Trophoblast cell (in vitro differentiated cells and primary cell): ENCODE measurements around the gene YJEFN3.

ENCODE experiments used
- DNase-seq, 2 donors: peaks; one replicate each; pipeline ENCODE4 v3.0.0-alpha.2; 2016
- H2AFZ ChIP-seq: 2 replicates; pipeline ENCODE4 v1.6.1; 2013; ENCODE audit warnings: low read length, moderate library complexity, mild to moderate bottlenecking; ENCODE audit not compliant: insufficient read depth, poor library complexity
- H2AK5ac ChIP-seq: 2 replicates; pipeline ENCODE4 v1.6.1; 2013; ENCODE audit warnings: mild to moderate bottlenecking, low read length
- H2BK120ac ChIP-seq: 2 replicates; pipeline ENCODE4 v1.6.1; 2013; ENCODE audit warnings: low read length, mild to moderate bottlenecking, moderate library complexity; ENCODE audit not compliant: insufficient read depth, poor library complexity
- H2BK12ac ChIP-seq: 2 replicates; pipeline ENCODE4 v1.6.1; 2013; ENCODE audit warnings: mild to moderate bottlenecking, low read length, moderate library complexity
- H2BK5ac ChIP-seq: 2 replicates; pipeline ENCODE4 v1.6.1; 2013; ENCODE audit warnings: low read length, low read depth, moderate library complexity, mild to moderate bottlenecking; ENCODE audit not compliant: poor library complexity
- H3K14ac ChIP-seq: 2 replicates; pipeline ENCODE4 v1.6.1; 2013; ENCODE audit warnings: mild to moderate bottlenecking, low read length
- H3K18ac ChIP-seq: 2 replicates; pipeline ENCODE4 v1.6.1; 2013; ENCODE audit warnings: mild to moderate bottlenecking, low read length
- H3K23ac ChIP-seq: 2 replicates; pipeline ENCODE4 v1.6.1; 2013; ENCODE audit warnings: low read length
- H3K27ac ChIP-seq: 2 replicates; pipeline ENCODE4 v1.5.1; 2013; ENCODE audit warnings: low read depth, mild to moderate bottlenecking, inconsistent platforms, low read length, moderate library complexity
- H3K27me3 ChIP-seq: 2 replicates; pipeline ENCODE4 v1.6.1; 2013; ENCODE audit warnings: inconsistent platforms, mild to moderate bottlenecking, low read length, moderate library complexity; ENCODE audit not compliant: insufficient read depth
- H3K36me3 ChIP-seq, 2 experiments: 1 replicate in 1 of 2; 2 replicates in 1 of 2; pipeline ENCODE4 v1.6.1; 2013; ENCODE audit warnings: low read length in 2 of 2, mild to moderate bottlenecking in 2 of 2, moderate library complexity in 1 of 2; ENCODE audit not compliant: insufficient read depth in 2 of 2, control insufficient read depth in 1 of 2
- H3K4ac ChIP-seq: 2 replicates; pipeline ENCODE4 v1.6.1; 2013; ENCODE audit warnings: low read depth, mild to moderate bottlenecking, low read length, moderate library complexity
- H3K4me1 ChIP-seq, 2 experiments: 1 replicate in 1 of 2; 2 replicates in 1 of 2; pipeline ENCODE4 v1.6.1; 2013; ENCODE audit warnings: low read length in 2 of 2, mild to moderate bottlenecking in 2 of 2, moderate library complexity in 1 of 2; ENCODE audit not compliant: insufficient read depth in 2 of 2, control insufficient read depth in 1 of 2
- H3K4me2 ChIP-seq: 2 replicates; pipeline ENCODE4 v1.6.1; 2013; ENCODE audit warnings: inconsistent platforms, mild to moderate bottlenecking, low read length, moderate library complexity
- H3K4me3 ChIP-seq: 2 replicates; pipeline ENCODE4 v1.5.1; 2013; ENCODE audit warnings: mild to moderate bottlenecking, low read depth, low read length, inconsistent platforms
- H3K79me1 ChIP-seq: one replicate; pipeline ENCODE4 v1.6.1; 2013; ENCODE audit warnings: low read length
- H3K79me2 ChIP-seq: 2 replicates; pipeline ENCODE4 v1.6.1; 2013; ENCODE audit warnings: low read length, mild to moderate bottlenecking; ENCODE audit not compliant: control insufficient read depth, insufficient read depth, poor library complexity
- H3K9ac ChIP-seq: 2 replicates; pipeline ENCODE4 v1.6.1; 2013; ENCODE audit warnings: mild to moderate bottlenecking, low read length
- H3K9me3 ChIP-seq: 2 replicates; pipeline ENCODE4 v1.6.1; 2013; ENCODE audit warnings: low read depth, mild to moderate bottlenecking, control low read depth, inconsistent platforms, low read length; ENCODE audit not compliant: insufficient read depth
- H4K12ac ChIP-seq: 2 replicates; pipeline ENCODE4 v1.6.1; 2013; ENCODE audit warnings: low read depth, mild to moderate bottlenecking, low read length, moderate library complexity
- H4K8ac ChIP-seq: 2 replicates; pipeline ENCODE4 v1.6.1; 2013; ENCODE audit warnings: low read depth, mild to moderate bottlenecking, low read length, moderate library complexity
- H4K91ac ChIP-seq: one replicate; pipeline ENCODE4 v1.6.1; 2013; ENCODE audit warnings: low read depth, mild to moderate bottlenecking, low read length, moderate library complexity
- WGBS: extraction: QIAGEN DNeasy Blood & Tissue Kit; methylation state at CpG from one replicate; pipeline ENCODE4 v1.1.7; 2013; ENCODE audit warnings: missing lambda C conversion rate; ENCODE audit not compliant: insufficient read length, insufficient coverage; ENCODE audit errors: extremely low coverage; 5-methylcytosine and 5-hydroxymethylcytosine counted together

The YJEFN3 gene

DNA sequence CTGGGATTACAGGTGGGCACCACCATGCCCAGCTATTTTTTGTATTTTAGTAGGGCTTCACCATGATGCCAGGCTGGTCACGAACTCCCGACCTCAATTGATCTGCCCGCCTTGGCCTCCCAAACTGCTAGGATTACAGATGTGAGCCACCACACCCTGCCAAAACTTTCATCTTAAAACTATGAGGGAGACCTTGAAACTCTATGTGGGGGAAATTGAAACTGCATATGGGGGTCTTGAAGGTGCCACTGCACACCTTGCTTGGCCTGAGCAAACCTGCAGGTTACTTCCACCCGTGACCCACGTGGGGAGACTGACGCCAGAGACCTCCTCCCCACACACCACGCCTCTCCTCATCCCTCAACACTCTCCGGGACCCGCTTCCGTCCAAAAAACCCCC is 25.0 kb downstream of the YJEFN3 start:
- H4K8ac ChIP-seq = no peak overlapping the region
- H3K36me3 ChIP-seq = no peaks in the 10 kb centered on the region
- no CpG with 5 or more reads among the region's 10 CpGs for WGBS
- peaks cover 2% of the 10 kb centered on the region for H3K9me3 ChIP-seq
- no peak for DNase-seq
- H2AFZ ChIP-seq = no peak overlapping the region
- H3K4me1 ChIP-seq = peaks cover 6 to 10% of the 10 kb centered on the region in 2 experiments
- H3K4me3 ChIP-seq = peak overlapping the region; percentile 23
- H3K79me1 ChIP-seq = no peaks in the 10 kb centered on the region
- no peak overlapping the region for H3K9ac ChIP-seq
- H2AK5ac ChIP-seq = no peak overlapping the region
- H4K91ac ChIP-seq = no peak overlapping the region
- H3K4me2 ChIP-seq = no peak overlapping the region
- no peak overlapping the region for H2BK12ac ChIP-seq
- no peak overlapping the region for H2BK5ac ChIP-seq
- no peak overlapping the region for H4K12ac ChIP-seq
- H3K18ac ChIP-seq = no peak overlapping the region
- H3K4ac ChIP-seq = no peak overlapping the region
- no peaks in the 10 kb centered on the region for H3K27me3 ChIP-seq
- no peak overlapping the region for H2BK120ac ChIP-seq
- no peak overlapping the region for H3K14ac ChIP-seq
- H3K23ac ChIP-seq = no peak overlapping the region
- no peaks in the 10 kb centered on the region for H3K79me2 ChIP-seq
- no peak overlapping the region for H3K27ac ChIP-seq

- Histone ChIP-seq H3K4me3 (peak overlapping the region; percentile 23), H3K4me2 (no peak overlapping the region), H2AK5ac (no peak overlapping the region), H3K9me3 (peaks cover 2% of the 10 kb centered on the region), H4K8ac (no peak overlapping the region), H2AFZ (no peak overlapping the region), H3K79me1 (no peaks in the 10 kb centered on the region), H3K14ac (no peak overlapping the region), H3K18ac (no peak overlapping the region), H2BK5ac (no peak overlapping the region), H4K12ac (no peak overlapping the region), H3K4me1 (peaks cover 6 to 10% of the 10 kb centered on the region in 2 experiments), H3K4ac (no peak overlapping the region), H4K91ac (no peak overlapping the region), H2BK120ac (no peak overlapping the region), H2BK12ac (no peak overlapping the region), H3K23ac (no peak overlapping the region), H3K27me3 (no peaks in the 10 kb centered on the region), H3K36me3 (no peaks in the 10 kb centered on the region), H3K27ac (no peak overlapping the region), H3K9ac (no peak overlapping the region), H3K79me2 (no peaks in the 10 kb centered on the region)
- DNase-seq = peak in 1 of 2 donors; percentile 72
- no CpG with 5 or more reads among the region's 34 CpGs for WGBS
Measured at GRCh38 chr19:19554074-19555023, 25.6 kb downstream of the YJEFN3 start.

- Histone ChIP-seq H3K4ac (no peak overlapping the region), H2BK120ac (no peak overlapping the region), H3K23ac (no peak overlapping the region), H3K4me1 (no peaks in the 10 kb centered on the region), H3K4me3 (no peak overlapping the region), H3K36me3 (no peaks in the 10 kb centered on the region), H3K79me1 (no peaks in the 10 kb centered on the region), H3K18ac (no peak overlapping the region), H3K79me2 (no peaks in the 10 kb centered on the region), H2BK5ac (no peak overlapping the region), H4K91ac (no peak overlapping the region), H3K27ac (no peak overlapping the region), H2BK12ac (no peak overlapping the region), H4K8ac (no peak overlapping the region), H3K9ac (no peak overlapping the region), H3K27me3 (no peaks in the 10 kb centered on the region), H2AK5ac (no peak overlapping the region), H3K9me3 (no peaks in the 10 kb centered on the region), H3K14ac (no peak overlapping the region), H2AFZ (no peak overlapping the region), H4K12ac (no peak overlapping the region), H3K4me2 (no peak overlapping the region)
- no peak for DNase-seq
- WGBS = no CpG with 5 or more reads among the region's 15 CpGs
Measured at GRCh38 chr19:19558055-19558454, 29.3 kb downstream of the YJEFN3 start.

- no peak overlapping the region for H2BK120ac ChIP-seq
- H3K4ac ChIP-seq = no peak overlapping the region
- H3K9me3 ChIP-seq = no peaks in the 10 kb centered on the region
- H3K14ac ChIP-seq = no peak overlapping the region
- H3K4me2 ChIP-seq = no peak overlapping the region
- H3K4me3 ChIP-seq = no peak overlapping the region
- DNase-seq = no peak
- no peak overlapping the region for H3K9ac ChIP-seq
- H4K91ac ChIP-seq = no peak overlapping the region
- H3K23ac ChIP-seq = no peak overlapping the region
- H3K27me3 ChIP-seq = no peaks in the 10 kb centered on the region
- no peak overlapping the region for H2AFZ ChIP-seq
- H3K18ac ChIP-seq = no peak overlapping the region
- no peaks in the 10 kb centered on the region for H3K4me1 ChIP-seq
- H2BK5ac ChIP-seq = no peak overlapping the region
- no peak overlapping the region for H3K27ac ChIP-seq
- no peaks in the 10 kb centered on the region for H3K36me3 ChIP-seq
- no CpG with 5 or more reads among the region's 16 CpGs for WGBS
- H3K79me1 ChIP-seq = no peaks in the 10 kb centered on the region
- peak overlapping the region; percentile 27 for H4K12ac ChIP-seq
- H2AK5ac ChIP-seq = no peak overlapping the region
- no peaks in the 10 kb centered on the region for H3K79me2 ChIP-seq
- H2BK12ac ChIP-seq = no peak overlapping the region
- H4K8ac ChIP-seq = no peak overlapping the region
Measured at GRCh38 chr19:19558636-19559035, 29.9 kb downstream of the YJEFN3 start.
